HepG2 (cell line): ENCODE data around the gene ARMC3. TPM values are rescaled to one million over a fixed set of nuclear protein-coding genes. Genes with fewer than 3 reads are reported as not detected.

Experiments used
- ATAC-seq: fragments of 200-7000 bp; cut with Tn5 transposase; 3 replicates; pipeline ENCODE4 v1.9.1; 2020; ENCODE audit warnings: mild to moderate bottlenecking, moderate library complexity
- BruUV-seq: library from RNA; stranded (reverse); fragments of 400-500 nt; replicated peaks from 2 replicates; lab custom pipeline; 2021; lab: Mats Ljungman, UMichigan
- CTCF ChIA-PET: fragments of 300-600 bp; formaldehyde crosslinking; extraction: SDS; loops from one replicate; lab custom pipeline; 2021; ENCODE audit warnings: low total read pairs, inconsistent platforms, low intra/inter-chr PET ratio; lab: Yijun Ruan, JAX
- POLR2A ChIA-PET: fragments of 350-600 bp; sonication (Branson Sonifier 250); formaldehyde crosslinking; loops from one replicate; lab custom pipeline; 2020; ENCODE audit warnings: antibody characterized with exemption, inconsistent platforms; lab: Yijun Ruan, JAX
- DNase-seq: peaks from one replicate; pipeline ENCODE4 v3.0.0-alpha.2; 2015; ENCODE audit warnings: low spot score
- FAIRE-seq: peaks from 3 replicates; lab custom pipeline; 2011; peaks lifted over from hg19 to GRCh38; lab: Jason Lieb, UNC
- H2AFZ ChIP-seq: one replicate; pipeline ENCODE4 v1.6.1; 2011; ENCODE audit warnings: low read length, inconsistent platforms
- H3K27ac ChIP-seq: fragments of 300-600 bp; 3 replicates; pipeline ENCODE4 v1.8.0; 2011; ENCODE audit warnings: mixed run types, mild to moderate bottlenecking, mixed read lengths, low read length, inconsistent platforms; ENCODE audit not compliant: insufficient read depth; ENCODE audit errors: extremely low read length
- H3K27me3 ChIP-seq, 2 experiments: fragments of 200-600 bp in 1 of 2; 2 replicates in 1 of 2; 3 replicates in 1 of 2; pipeline versions ENCODE4 v1.6.0 to v1.8.0; 2011; ENCODE audit warnings: low read length in 2 of 2, mild to moderate bottlenecking in 2 of 2, moderate library complexity in 2 of 2, inconsistent platforms in 1 of 2; ENCODE audit not compliant: insufficient read depth in 2 of 2, control insufficient read depth in 1 of 2
- H3K36me3 ChIP-seq, 2 experiments: fragments of 200-600 bp in 1 of 2; replicated peaks in 1 of 2; 2 replicates in 1 of 2; 3 replicates in 1 of 2; pipeline versions ENCODE4 v1.5.1 to v1.8.0; 2011; ENCODE audit warnings: low read length in 2 of 2, inconsistent platforms in 1 of 2; ENCODE audit not compliant: insufficient read depth in 2 of 2, control insufficient read depth in 1 of 2
- H3K4me1 ChIP-seq: 2 replicates; pipeline ENCODE4 v1.5.1; 2012; ENCODE audit warnings: low read length, inconsistent platforms; ENCODE audit not compliant: insufficient read depth
- H3K4me2 ChIP-seq: 2 replicates; pipeline ENCODE4 v1.6.0; 2011; ENCODE audit warnings: low read depth, low read length, inconsistent platforms
- H3K4me3 ChIP-seq, 3 experiments: fragments of 200-600 bp in 1 of 3; sonication (generic), shearing (Covaris generic) in 1 of 3; replicated peaks in 1 of 3; 2 replicates each; pipeline ENCODE4 v1.5.1; 2011 to 2016; ENCODE audit warnings: low read length in 3 of 3, inconsistent platforms in 2 of 3, low read depth in 2 of 3, mild to moderate bottlenecking in 2 of 3, control low read depth in 1 of 3, mixed read lengths in 1 of 3; ENCODE audit not compliant: insufficient read depth in 1 of 3
- H3K79me2 ChIP-seq: one replicate; pipeline ENCODE4 v1.6.1; 2011; ENCODE audit warnings: low read length, inconsistent platforms; ENCODE audit not compliant: insufficient read depth
- H3K9ac ChIP-seq: 2 replicates; pipeline ENCODE4 v1.6.0; 2011; ENCODE audit warnings: mild to moderate bottlenecking, low read depth, low read length, inconsistent platforms; ENCODE audit not compliant: insufficient read depth
- H3K9me3 ChIP-seq: 2 replicates; pipeline ENCODE4 v1.5.1; 2012; ENCODE audit warnings: mild to moderate bottlenecking, low read length
- H4K20me1 ChIP-seq: 2 replicates; pipeline ENCODE4 v1.6.0; 2011; ENCODE audit warnings: inconsistent platforms, mild to moderate bottlenecking, low read length, moderate library complexity; ENCODE audit not compliant: insufficient read depth
- ELF3 ChIP-seq: IDR thresholded peaks from 2 replicates; pipeline ENCODE4 v1.6.1; 2016; ENCODE audit warnings: missing genetic modification reagents, missing compliant biosample characterization
- PITX1 ChIP-seq: sonication (generic); formaldehyde crosslinking; IDR thresholded peaks from 2 replicates; pipeline ENCODE4 v1.5.1; 2020; ENCODE audit warnings: mild to moderate bottlenecking, missing genetic modification reagents
- SMAD1 ChIP-seq: sonication (generic); formaldehyde crosslinking; IDR thresholded peaks from 2 replicates; pipeline ENCODE4 v1.4.0; 2020; ENCODE audit warnings: missing genetic modification reagents, low read depth, mild to moderate bottlenecking, borderline replicate concordance
- ZFX ChIP-seq: sonication (generic); formaldehyde crosslinking; IDR thresholded peaks from 2 replicates; pipeline ENCODE4 v1.4.0; 2020; ENCODE audit warnings: mild to moderate bottlenecking, low read depth, missing genetic modification reagents, moderate library complexity
- ZKSCAN5 ChIP-seq: sonication (generic); formaldehyde crosslinking; IDR thresholded peaks from 2 replicates; pipeline ENCODE4 v1.5.1; 2020; ENCODE audit warnings: mild to moderate bottlenecking, missing genetic modification reagents
- WGBS: methylation state at CpG from one replicate; pipeline ENCODE4 v1.1.6; 2017; ENCODE audit warnings: low lambda C conversion rate; 5-methylcytosine and 5-hydroxymethylcytosine counted together
- in situ Hi-C: cut with HindIII; loops from 2 replicates; pipeline ENCODE4 v1.10.0; 2017; ENCODE audit warnings: low pct_unique_long_range_greater_than_20kb; ENCODE audit not compliant: extremely low pct_ligation_motif_present
- intact Hi-C: fragments of 100-400 bp; cut with micrococcal nuclease; formaldehyde crosslinking; loops from one replicate; pipeline ENCODE4 v1.10.0; 2022; ENCODE audit not compliant: unreplicated experiment
- polyA plus RNA-seq, 8 experiments: library from polyadenylated mRNA; depleted of rRNA in 3 of 8; stranded (reverse) in 7 of 8; unstranded in 1 of 8; fragments of >200 nt; fragmentation: Illumina TruSeq in 4 of 8; extraction: Trizol in 4 of 8; gene quantifications; 2 replicates each; pipeline versions ENCODE4 v1.2.1 to v1.2.3, GENCODE V29; 2011 to 2016; ENCODE audit warnings: low read depth in 4 of 8, missing spikeins in 1 of 8, mixed read lengths in 1 of 8; ENCODE audit not compliant: insufficient read depth in 1 of 8
- total RNA-seq, 5 experiments: library from RNA; depleted of rRNA; stranded (reverse); fragments of >200 nt; fragmentation: Illumina TruSeq; extraction: Trizol; gene quantifications; 2 replicates each; pipeline ENCODE4 v1.2.3, GENCODE V29; 2016; ENCODE audit warnings: low read depth in 1 of 5
- TF ChIP-seq, protein P1 (sequence below): sonication (generic); formaldehyde crosslinking; IDR thresholded peaks from 2 replicates; pipeline ENCODE4 v1.4.0; 2020; ENCODE audit warnings: missing genetic modification reagents
- TF ChIP-seq, protein P2 (sequence below): conservative IDR thresholded peaks from 2 replicates; pipeline ENCODE4 v1.6.1; 2018; ENCODE audit warnings: missing genetic modification reagents

The ARMC3 gene
- total and polyA plus RNA-seq, 2 of the 13 experiments (the other 11 are each of a cell fraction or from before 2014, with no cell fraction given): not detected

DNA sequence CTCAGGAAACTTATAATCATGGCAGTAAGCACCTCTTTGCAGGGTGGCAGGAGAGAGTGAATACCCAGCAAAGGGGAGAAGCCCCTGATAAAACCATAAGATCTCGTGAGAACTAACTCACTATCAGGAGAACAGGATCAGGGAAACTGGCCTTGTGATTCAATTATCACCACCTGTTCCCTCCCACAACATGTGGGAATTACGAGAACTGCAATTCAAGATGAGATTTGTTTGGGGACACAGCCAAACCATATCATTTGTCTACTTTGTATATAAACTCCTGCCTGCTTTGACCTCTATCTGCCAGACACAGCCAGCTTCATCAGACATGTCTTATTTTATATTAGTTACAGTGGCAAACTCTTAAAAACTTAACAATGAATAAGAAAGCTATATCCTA is 50.4 kb downstream of the ARMC3 start (continued):
- TF ChIP-seq, protein P1, sequence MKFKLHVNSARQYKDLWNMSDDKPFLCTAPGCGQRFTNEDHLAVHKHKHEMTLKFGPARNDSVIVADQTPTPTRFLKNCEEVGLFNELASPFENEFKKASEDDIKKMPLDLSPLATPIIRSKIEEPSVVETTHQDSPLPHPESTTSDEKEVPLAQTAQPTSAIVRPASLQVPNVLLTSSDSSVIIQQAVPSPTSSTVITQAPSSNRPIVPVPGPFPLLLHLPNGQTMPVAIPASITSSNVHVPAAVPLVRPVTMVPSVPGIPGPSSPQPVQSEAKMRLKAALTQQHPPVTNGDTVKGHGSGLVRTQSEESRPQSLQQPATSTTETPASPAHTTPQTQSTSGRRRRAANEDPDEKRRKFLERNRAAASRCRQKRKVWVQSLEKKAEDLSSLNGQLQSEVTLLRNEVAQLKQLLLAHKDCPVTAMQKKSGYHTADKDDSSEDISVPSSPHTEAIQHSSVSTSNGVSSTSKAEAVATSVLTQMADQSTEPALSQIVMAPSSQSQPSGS (CRISPR knock-in tag): no peak
- TF ChIP-seq, protein P2, sequence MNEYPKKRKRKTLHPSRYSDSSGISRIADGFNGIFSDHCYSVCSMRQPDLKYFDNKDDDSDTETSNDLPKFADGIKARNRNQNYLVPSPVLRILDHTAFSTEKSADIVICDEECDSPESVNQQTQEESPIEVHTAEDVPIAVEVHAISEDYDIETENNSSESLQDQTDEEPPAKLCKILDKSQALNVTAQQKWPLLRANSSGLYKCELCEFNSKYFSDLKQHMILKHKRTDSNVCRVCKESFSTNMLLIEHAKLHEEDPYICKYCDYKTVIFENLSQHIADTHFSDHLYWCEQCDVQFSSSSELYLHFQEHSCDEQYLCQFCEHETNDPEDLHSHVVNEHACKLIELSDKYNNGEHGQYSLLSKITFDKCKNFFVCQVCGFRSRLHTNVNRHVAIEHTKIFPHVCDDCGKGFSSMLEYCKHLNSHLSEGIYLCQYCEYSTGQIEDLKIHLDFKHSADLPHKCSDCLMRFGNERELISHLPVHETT: no peak
- TF ChIP-seq, all 625 proteins: peak for 0

DNA sequence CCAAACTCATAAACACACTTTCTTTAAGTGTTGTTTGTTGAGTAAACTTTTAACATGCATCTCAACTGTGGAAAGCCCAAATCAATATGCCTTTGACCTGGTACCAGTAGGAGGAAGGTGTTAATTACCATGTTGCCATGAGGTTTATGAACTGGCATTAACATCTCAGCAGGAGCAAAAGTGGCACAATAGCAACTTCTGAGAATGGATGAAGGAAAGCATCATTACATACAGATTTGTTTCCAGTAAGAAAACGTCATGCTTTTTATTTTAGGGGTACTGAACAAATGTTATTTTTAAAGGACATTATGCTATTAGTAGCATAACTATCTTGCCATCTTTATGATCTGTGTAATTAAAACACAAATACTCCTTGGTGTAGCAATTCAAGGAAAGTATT is 51.1 kb downstream of the ARMC3 start:
- Histone ChIP-seq H4K20me1 (no peaks in the 10 kb centered on the region), H3K4me1 (no peaks in the 10 kb centered on the region), H3K4me2 (no peak overlapping the region), H3K36me3 (no peaks in the 10 kb centered on the region), H3K27ac (no peak overlapping the region), H3K27me3 (0 out of 5 replicates have a peak, but pooled peaks cover 0 to 5% of the 10 kb centered on the region in 2 experiments), H3K9ac (no peak overlapping the region), H2AFZ (no peak overlapping the region), H3K79me2 (no peaks in the 10 kb centered on the region), H3K4me3 (no peak overlapping the region), H3K9me3 (no peaks in the 10 kb centered on the region)
- intact Hi-C loops (no loop called here), in situ Hi-C loops (no loop called here)
- DNase-seq (no peak), FAIRE-seq (no peak), ATAC-seq (no peak)
- POLR2A ChIA-PET: no interaction called here
- WGBS: 6% methylated on average over 1 of the region's 1 CpG
- CTCF ChIA-PET: no interaction called here
- BruUV-seq: no TSS peak
- TF ChIP-seq PITX1 (CRISPR knock-in tag): no peak
- TF ChIP-seq ZFX (CRISPR knock-in tag): no peak
- TF ChIP-seq ZKSCAN5: no peak
- no peak for TF ChIP-seq ELF3 (CRISPR knock-in tag)
- no peak for TF ChIP-seq SMAD1 (CRISPR knock-in tag)
